MM.1S (cell line): ENCODE data around the gene ZNF581.

ENCODE experiments used
- CTCF ChIP-seq: fragments of 300-600 bp; sonication (generic); IDR thresholded peaks from 2 replicates; pipeline ENCODE4 v1.5.1; 2016; ENCODE audit warnings: antibody characterized with exemption, low read length, mixed read lengths
- EZH2 ChIP-seq: fragments of 300-600 bp; sonication (generic); optimal IDR thresholded peaks from 2 replicates; pipeline ENCODE3; 2017; ENCODE audit warnings: low read depth, mild to moderate bottlenecking, antibody characterized with exemption, low read length, mixed read lengths
- EZH2phosphoT487 ChIP-seq: fragments of 300-600 bp; sonication (generic); IDR thresholded peaks from 2 replicates; pipeline ENCODE4 v1.6.1; 2018; ENCODE audit warnings: antibody characterized with exemption, low read length

- TF ChIP-seq CTCF (no peak), EZH2 (no peak), EZH2phosphoT487 (no peak)
These were observed 863 bp downstream of the ZNF581 start for GRCh38 chr19:55644191-55644833.
